Embryonic facial prominence (tissue), 1 donor: ENCODE results near the gene PIH1D2.
A peak's percentile ranks its signal among the peaks of the same experiment; 100 is the strongest.
"Not testable (repeated sequence)": the region's sequence is repeated elsewhere in the genome, so short reads cannot be mapped to it uniquely, and the experiment has no call there.

ENCODE experiments used
- DNase-seq: peaks from one replicate; pipeline ENCODE4 v3.0.0-alpha.2; 2016; ENCODE audit errors: extremely low spot score

The PIH1D2 gene

GRCh38 chr11:112057170-112057569, 16.6 kb downstream of the PIH1D2 start:
- DNase-seq, result no peak

GRCh38 chr11:112051768-112052167, 22.0 kb downstream of the PIH1D2 start:
- no peak for DNase-seq

GRCh38 chr11:112050721-112051120, 23.1 kb downstream of the PIH1D2 start:
- DNase-seq, result no peak

GRCh38 chr11:112049777-112050176, 24.0 kb downstream of the PIH1D2 start:
- DNase-seq, result no peak

GRCh38 chr11:112048256-112048655, 25.6 kb downstream of the PIH1D2 start:
- not testable (repeated sequence) for DNase-seq

GRCh38 chr11:112046647-112047046, 27.2 kb downstream of the PIH1D2 start:
- DNase-seq, result not testable (repeated sequence)

- DNase-seq, result no peak
Measured at GRCh38 chr11:112044961-112045360, 28.9 kb downstream of the PIH1D2 start.

GRCh38 chr11:112042961-112043304, 30.9 kb downstream of the PIH1D2 start:
- no peak for DNase-seq

GRCh38 chr11:112042161-112042960, 31.5 kb downstream of the PIH1D2 start:
- DNase-seq, result no peak

GRCh38 chr11:112037527-112037926, 36.3 kb downstream of the PIH1D2 start:
- DNase-seq, result no peak

- DNase-seq, result no peak
Measured at GRCh38 chr11:112033902-112034301, 39.9 kb downstream of the PIH1D2 start.

GRCh38 chr11:112029460-112029859, 44.4 kb downstream of the PIH1D2 start:
- DNase-seq, result no peak

- not testable (repeated sequence) for DNase-seq
Measured at GRCh38 chr11:112026784-112027410, 46.9 kb downstream of the PIH1D2 start.

GRCh38 chr11:112025707-112026106, 48.1 kb downstream of the PIH1D2 start:
- no peak for DNase-seq

GRCh38 chr11:112024773-112025678, 48.8 kb downstream of the PIH1D2 start, which contains the start of gene DLAT:
Gene DLAT, plus strand, starts transcription at chr11:112025408. Its CDS starts 65 bp downstream, at chr11:112025473.
- DNase-seq, result peak; percentile 66

GRCh38 chr11:112024178-112024772, 49.5 kb downstream of the PIH1D2 start:
- DNase-seq, result no peak

- DNase-seq, result no peak
Measured at GRCh38 chr11:112023104-112023503, 50.7 kb downstream of the PIH1D2 start.

- no peak for DNase-seq
Measured at GRCh38 chr11:112019066-112019465, 54.8 kb downstream of the PIH1D2 start.
